Calu3 (cell line): ENCODE data around the gene HRH3. TPM values are rescaled to one million over a fixed set of nuclear protein-coding genes. Genes with fewer than 3 reads are reported as not detected.

Source experiments
- BruUV-seq: library from RNA; stranded (reverse); fragments of 400-500 nt; replicated peaks from 2 replicates; lab custom pipeline; 2021; lab: Mats Ljungman, UMichigan
- CTCF ChIA-PET: fragments of 300-600 bp; sonication (Branson Sonifier 250); formaldehyde crosslinking; loops from one replicate; lab custom pipeline; 2022; ENCODE audit warnings: antibody characterized with exemption; lab: Charles Lee
- DNase-seq: peaks from one replicate; pipeline ENCODE4 v3.0.0; 2022
- H3K27ac Mint-ChIP-seq: one replicate; pipeline ENCODE4 v1.8.0; 2022; ENCODE audit warnings: mixed read lengths; ENCODE audit not compliant: unreplicated experiment
- H3K27me3 Mint-ChIP-seq: one replicate; pipeline ENCODE4 v1.8.0; 2022; ENCODE audit warnings: mixed read lengths; ENCODE audit not compliant: unreplicated experiment
- H3K36me3 Mint-ChIP-seq: one replicate; pipeline ENCODE4 v1.8.0; 2022; ENCODE audit warnings: mild to moderate bottlenecking, moderate library complexity, mixed read lengths; ENCODE audit not compliant: insufficient read depth, unreplicated experiment
- H3K4me1 Mint-ChIP-seq: one replicate; pipeline ENCODE4 v1.8.0; 2022; ENCODE audit warnings: mild to moderate bottlenecking, low read depth, mixed read lengths; ENCODE audit not compliant: unreplicated experiment
- H3K4me3 Mint-ChIP-seq: one replicate; pipeline ENCODE4 v1.8.0; 2022; ENCODE audit warnings: mild to moderate bottlenecking, low read depth, moderate library complexity, mixed read lengths; ENCODE audit not compliant: unreplicated experiment
- H3K9me3 Mint-ChIP-seq: one replicate; pipeline ENCODE4 v1.8.0; 2022; ENCODE audit warnings: low read depth, mixed read lengths; ENCODE audit not compliant: unreplicated experiment
- intact Hi-C: fragments of 100-400 bp; cut with micrococcal nuclease; formaldehyde crosslinking; loops from one replicate; pipeline ENCODE4 v1.10.0; 2022; ENCODE audit not compliant: unreplicated experiment
- total RNA-seq: library from RNA; stranded (reverse); gene quantifications from 2 replicates; pipeline ENCODE4 v1.2.3, GENCODE V29; 2022
- TF ChIP-seq, protein P1 (sequence below): fragments of 200-600 bp; IDR thresholded peaks from one replicate; pipeline ENCODE4 v1.8.0; 2022; ENCODE audit warnings: antibody characterized with exemption; ENCODE audit not compliant: unreplicated experiment

Gene HRH3
- total RNA-seq, 1 experiment from 2014 or later, result not detected

- CTCF ChIA-PET, result interaction anchor here (0.6 kb wide), 1 partner anchor 86 kb away, joined by 3 read pairs; no protein-coding TSS in a partner anchor
- TF ChIP-seq, protein P1, sequence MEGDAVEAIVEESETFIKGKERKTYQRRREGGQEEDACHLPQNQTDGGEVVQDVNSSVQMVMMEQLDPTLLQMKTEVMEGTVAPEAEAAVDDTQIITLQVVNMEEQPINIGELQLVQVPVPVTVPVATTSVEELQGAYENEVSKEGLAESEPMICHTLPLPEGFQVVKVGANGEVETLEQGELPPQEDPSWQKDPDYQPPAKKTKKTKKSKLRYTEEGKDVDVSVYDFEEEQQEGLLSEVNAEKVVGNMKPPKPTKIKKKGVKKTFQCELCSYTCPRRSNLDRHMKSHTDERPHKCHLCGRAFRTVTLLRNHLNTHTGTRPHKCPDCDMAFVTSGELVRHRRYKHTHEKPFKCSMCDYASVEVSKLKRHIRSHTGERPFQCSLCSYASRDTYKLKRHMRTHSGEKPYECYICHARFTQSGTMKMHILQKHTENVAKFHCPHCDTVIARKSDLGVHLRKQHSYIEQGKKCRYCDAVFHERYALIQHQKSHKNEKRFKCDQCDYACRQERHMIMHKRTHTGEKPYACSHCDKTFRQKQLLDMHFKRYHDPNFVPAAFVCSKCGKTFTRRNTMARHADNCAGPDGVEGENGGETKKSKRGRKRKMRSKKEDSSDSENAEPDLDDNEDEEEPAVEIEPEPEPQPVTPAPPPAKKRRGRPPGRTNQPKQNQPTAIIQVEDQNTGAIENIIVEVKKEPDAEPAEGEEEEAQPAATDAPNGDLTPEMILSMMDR, result no peak
Measured at GRCh38 chr20:62171245-62171644, 48.8 kb downstream of the HRH3 start.

DNA sequence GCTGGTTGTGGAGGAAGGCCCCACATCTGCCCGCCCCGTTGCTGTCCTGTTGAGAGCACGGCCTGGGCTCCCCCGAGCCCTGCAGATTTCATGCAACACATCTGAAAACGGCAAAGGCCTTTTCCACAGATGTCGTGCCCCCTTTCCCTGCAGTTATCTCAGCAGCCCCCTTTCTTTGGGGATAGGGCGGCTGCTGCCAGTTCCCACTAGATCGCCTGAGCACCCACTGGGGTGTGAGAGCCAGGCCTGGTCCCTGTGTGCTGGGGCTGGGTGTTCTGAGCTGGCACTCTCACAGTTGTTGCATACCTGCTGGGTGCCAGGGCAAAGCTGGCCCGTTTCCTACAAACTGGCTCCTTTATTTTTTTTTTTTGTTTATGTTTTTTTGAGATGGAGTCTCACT, 49.5 kb downstream of the HRH3 start:
- DNase-seq, result no peak
- H3K9me3 Mint-ChIP-seq, result no peaks in the 10 kb centered on the region
- no TSS peak for BruUV-seq
- no peaks in the 10 kb centered on the region for H3K27me3 Mint-ChIP-seq
- no peaks in the 10 kb centered on the region for H3K4me1 Mint-ChIP-seq
- CTCF ChIA-PET, result interaction anchor here (0.6 kb wide), 1 partner anchor 85 kb away, joined by 3 read pairs; no protein-coding TSS in a partner anchor
- intact Hi-C loops, result no loop called here
- H3K4me3 Mint-ChIP-seq, result no peak overlapping the region
- no peak overlapping the region for H3K27ac Mint-ChIP-seq
- peaks cover 65% of the 10 kb centered on the region for H3K36me3 Mint-ChIP-seq
- TF ChIP-seq, protein P1, result no peak

More at GRCh38 chr20:62171245-62171644, 48.8 kb downstream of the HRH3 start:
- H3K27ac Mint-ChIP-seq, result no peak overlapping the region
- no peaks in the 10 kb centered on the region for H3K4me1 Mint-ChIP-seq
- H3K9me3 Mint-ChIP-seq, result no peaks in the 10 kb centered on the region
- no TSS peak for BruUV-seq
- intact Hi-C loops, result no loop called here
- H3K4me3 Mint-ChIP-seq, result no peak overlapping the region
- no peak for DNase-seq
- peaks cover 60% of the 10 kb centered on the region for H3K36me3 Mint-ChIP-seq
- no peaks in the 10 kb centered on the region for H3K27me3 Mint-ChIP-seq

DNA sequence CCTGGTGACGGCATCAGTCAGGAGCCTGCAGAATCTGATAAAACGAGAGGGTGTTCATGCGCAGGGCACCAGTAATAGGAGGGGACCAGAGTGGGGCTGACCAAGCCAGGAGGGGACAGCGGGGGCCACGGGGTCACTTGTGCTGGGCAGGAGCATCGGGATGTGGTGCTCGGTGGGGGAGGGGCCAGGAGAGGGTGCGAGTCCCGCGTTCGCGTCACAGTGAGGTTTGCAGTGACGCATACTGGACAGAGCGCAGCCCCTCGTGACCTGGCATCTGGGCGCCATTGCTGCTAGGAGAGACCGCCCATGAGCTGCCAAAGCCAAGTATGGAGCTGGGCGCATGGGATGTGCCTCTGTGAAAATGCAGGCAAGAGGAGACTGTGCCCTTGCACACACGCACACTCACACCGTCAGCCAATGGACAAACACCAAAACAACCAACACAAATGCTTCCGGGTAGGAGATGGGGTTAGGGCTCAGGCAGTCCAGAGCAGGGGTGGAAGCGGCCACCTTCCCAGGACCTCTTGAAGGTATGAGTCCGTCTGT, 51.1 kb downstream of the HRH3 start:
- H3K27me3 Mint-ChIP-seq, result no peaks in the 10 kb centered on the region
- CTCF ChIA-PET, result interaction anchor here (0.7 kb wide), 1 partner anchor 68 kb away, joined by 3 read pairs; no protein-coding TSS in a partner anchor

DNA sequence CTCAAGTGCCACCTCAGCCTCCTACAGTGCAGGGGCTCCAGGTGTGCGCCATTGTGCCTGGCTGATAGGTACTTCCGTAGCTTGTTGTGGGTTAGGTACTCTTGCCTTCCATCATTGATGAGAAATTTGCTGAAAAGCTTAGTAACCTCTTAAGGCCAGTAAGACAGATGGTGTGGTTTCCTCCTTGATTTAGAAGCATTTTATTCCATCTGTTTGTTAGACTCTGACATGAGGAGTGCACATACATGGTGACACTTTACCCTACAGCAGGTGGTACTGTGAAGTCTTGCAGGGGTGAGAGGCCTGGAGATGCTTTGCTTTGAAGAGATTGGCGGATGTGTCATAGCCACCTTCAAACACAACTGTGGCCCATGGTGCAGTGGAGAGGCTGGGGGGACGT, 52.0 kb downstream of the HRH3 start:
- CTCF ChIA-PET, result no interaction called here
- intact Hi-C loops, result no loop called here
- H3K27ac Mint-ChIP-seq, result no peak overlapping the region
- TF ChIP-seq, protein P1, result no peak
- H3K4me3 Mint-ChIP-seq, result no peak overlapping the region
- no peaks in the 10 kb centered on the region for H3K9me3 Mint-ChIP-seq
- BruUV-seq, result no TSS peak
- H3K4me1 Mint-ChIP-seq, result no peaks in the 10 kb centered on the region
- no peak for DNase-seq
- peaks cover 67% of the 10 kb centered on the region for H3K36me3 Mint-ChIP-seq
- no peaks in the 10 kb centered on the region for H3K27me3 Mint-ChIP-seq

More for the DNA sequence above, 51.1 kb downstream of the HRH3 start:
- Mint-ChIP-seq H3K4me3 (no peak overlapping the region), H3K36me3 (peaks cover 63% of the 10 kb centered on the region), H3K9me3 (no peaks in the 10 kb centered on the region), H3K27ac (no peak overlapping the region), H3K4me1 (no peaks in the 10 kb centered on the region)
- DNase-seq, result no peak
- TF ChIP-seq, protein P1, result no peak
- BruUV-seq, result no TSS peak
- intact Hi-C loops, result no loop called here
